Tibial artery (tissue), 4 donors: ENCODE measurements around the gene BMF.
A peak's percentile ranks its signal among the peaks of the same experiment; 100 is the strongest.

Experiments used
- DNase-seq, 2 donors: peaks; one replicate each; pipeline ENCODE4 v3.0.0-alpha.2; 2019
- H3K27ac ChIP-seq, 2 donors: fragments of 200-600 bp; sonication (generic) in 1 of 2; 1 replicate in 1 of 2; 2 replicates in 1 of 2; pipeline ENCODE4 v1.5.1; 2018 to 2019; ENCODE audit warnings: mild to moderate bottlenecking in 1 of 2
- H3K27me3 ChIP-seq, 2 donors: fragments of 200-600 bp; sonication (generic) in 1 of 2; one replicate each; pipeline versions ENCODE4 v1.5.1 to v1.6.0; 2016 to 2019
- H3K36me3 ChIP-seq, 3 donors: fragments of 200-600 bp; sonication (generic) in 2 of 3; one replicate each; pipeline ENCODE4 v1.5.1; 2016 to 2019; ENCODE audit warnings: mild to moderate bottlenecking in 2 of 3
- H3K4me1 ChIP-seq, 4 donors: fragments of 200-600 bp; sonication (generic) in 2 of 4; 1 replicate in 3 of 4; 2 replicates in 1 of 4; pipeline ENCODE4 v1.5.1; 2016 to 2019
- H3K4me3 ChIP-seq, 2 donors: fragments of 200-600 bp; sonication (generic) in 1 of 2; 1 replicate in 1 of 2; 2 replicates in 1 of 2; pipeline ENCODE4 v1.5.1; 2018 to 2019; ENCODE audit warnings: mild to moderate bottlenecking in 2 of 2
- H3K9me3 ChIP-seq, 3 donors: fragments of 200-600 bp; sonication (generic) in 1 of 3; one replicate each; pipeline ENCODE4 v1.5.1; 2016 to 2019
- CTCF ChIP-seq, 2 experiments: fragments of 200-600 bp in 1 of 2; fragments of 450-650 bp in 1 of 2; IDR thresholded peaks; one replicate each; pipeline ENCODE4 v1.5.1; 2017 to 2019; ENCODE audit warnings: antibody characterized with exemption in 2 of 2, mild to moderate bottlenecking in 1 of 2, moderate library complexity in 1 of 2
- intact Hi-C: fragments of 100-400 bp; cut with DNase I; formaldehyde crosslinking; loops from one replicate; pipeline ENCODE4 v1.15.0; 2023; ENCODE audit warnings: low total_unique reads

The BMF gene

GRCh38 chr15:40092979-40093869, 15.5 kb downstream of the BMF start:
- Histone ChIP-seq H3K4me3 (no peak overlapping the region), H3K27ac (peak overlapping the region; percentile 65 to 66), H3K36me3 (peaks cover 0 to 24% (median 4%) of the 10 kb centered on the region in 3 donors), H3K27me3 (no peaks in the 10 kb centered on the region), H3K9me3 (no peaks in the 10 kb centered on the region), H3K4me1 (peaks cover 0 to 68% (median 44%) of the 10 kb centered on the region in 4 donors)
- intact Hi-C loops = no loop called here
- peak in 1 of 2 donors; percentile 68 for DNase-seq
- TF ChIP-seq CTCF (IDR thresholded peaks at IDR 0.05) = no peak

- H3K9me3 ChIP-seq = no peaks in the 10 kb centered on the region
- H3K27me3 ChIP-seq = no peaks in the 10 kb centered on the region
- TF ChIP-seq CTCF (IDR thresholded peaks at IDR 0.05) = no peak
- H3K27ac ChIP-seq = peak overlapping the region; percentile 65 to 66
- peaks cover 0 to 68% (median 40%) of the 10 kb centered on the region in 4 donors for H3K4me1 ChIP-seq
- DNase-seq = peak; percentile 80 to 87
- no peak overlapping the region for H3K4me3 ChIP-seq
- H3K36me3 ChIP-seq = peaks cover 0 to 24% (median 4%) of the 10 kb centered on the region in 3 donors
- intact Hi-C loops = no loop called here
Observed at GRCh38 chr15:40092256-40092978, 16.3 kb downstream of the BMF start.

GRCh38 chr15:40091861-40092255, 16.8 kb downstream of the BMF start:
- Histone ChIP-seq H3K4me1 (peaks cover 0 to 68% (median 42%) of the 10 kb centered on the region in 4 donors), H3K36me3 (peaks cover 0 to 24% (median 4%) of the 10 kb centered on the region in 3 donors), H3K9me3 (no peaks in the 10 kb centered on the region), H3K4me3 (no peak overlapping the region), H3K27ac (no peak overlapping the region), H3K27me3 (no peaks in the 10 kb centered on the region)
- DNase-seq = peak in 1 of 2 donors; percentile 17
- intact Hi-C loops = no loop called here
- TF ChIP-seq CTCF (IDR thresholded peaks at IDR 0.05) = no peak

- intact Hi-C loops = no loop called here
- peak in 1 of 2 donors; percentile 61 for DNase-seq
- no peaks in the 10 kb centered on the region for H3K27me3 ChIP-seq
- H3K36me3 ChIP-seq = peaks cover 0 to 24% (median 4%) of the 10 kb centered on the region in 3 donors
- H3K9me3 ChIP-seq = no peaks in the 10 kb centered on the region
- H3K27ac ChIP-seq = no peak overlapping the region
- no peak for TF ChIP-seq CTCF (IDR thresholded peaks at IDR 0.05)
- H3K4me1 ChIP-seq = peaks cover 0 to 69% (median 47%) of the 10 kb centered on the region in 4 donors
- H3K4me3 ChIP-seq = no peak overlapping the region
Observed at GRCh38 chr15:40090774-40091455, 17.8 kb downstream of the BMF start.
